ENCODE results near the gene MACC1. TPM values are rescaled to one million over a fixed set of nuclear protein-coding genes. Genes with fewer than 3 reads are reported as not detected.

The MACC1 gene
- total and polyA plus RNA-seq, 9 of the 15 experiments (the other 6 are each of a cell fraction or from before 2014, with no cell fraction given) = 5.9 to 30.2 (median 10.4) TPM

DNA sequence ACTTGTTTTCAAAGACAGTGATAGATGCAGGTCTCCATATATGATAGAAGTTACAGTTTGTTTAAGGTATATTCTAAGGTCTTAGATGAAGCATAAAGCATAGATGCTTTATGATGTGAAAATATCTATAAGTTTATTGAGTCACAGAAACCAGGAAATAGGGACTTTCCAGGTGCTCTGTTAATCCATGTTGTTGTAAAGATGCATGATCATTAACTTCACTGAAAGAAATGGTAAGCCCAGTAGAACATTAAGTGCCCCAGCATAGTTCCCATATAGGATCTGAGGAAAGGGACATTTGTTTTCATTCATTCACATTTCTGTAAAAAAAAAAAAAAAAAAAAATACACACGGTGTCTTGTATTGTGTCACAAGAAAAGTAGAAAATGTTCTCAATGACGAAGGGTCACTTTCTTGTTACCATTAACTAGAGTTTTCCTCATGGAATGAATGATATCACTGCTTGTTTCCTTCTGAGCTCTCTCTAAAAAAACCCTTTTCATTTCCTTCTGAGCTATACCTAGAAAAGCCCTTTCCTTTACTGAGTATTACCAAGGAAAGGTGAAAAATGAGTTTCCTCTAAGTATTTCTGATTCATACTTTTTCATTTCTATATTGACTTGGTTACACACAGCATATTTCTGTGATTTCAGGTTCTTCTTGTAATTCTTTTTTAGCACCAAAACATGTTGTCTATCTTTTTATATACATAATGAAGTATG, 105.2 kb downstream of the MACC1 start (continued):
- TF ChIP-seq, protein P1, sequence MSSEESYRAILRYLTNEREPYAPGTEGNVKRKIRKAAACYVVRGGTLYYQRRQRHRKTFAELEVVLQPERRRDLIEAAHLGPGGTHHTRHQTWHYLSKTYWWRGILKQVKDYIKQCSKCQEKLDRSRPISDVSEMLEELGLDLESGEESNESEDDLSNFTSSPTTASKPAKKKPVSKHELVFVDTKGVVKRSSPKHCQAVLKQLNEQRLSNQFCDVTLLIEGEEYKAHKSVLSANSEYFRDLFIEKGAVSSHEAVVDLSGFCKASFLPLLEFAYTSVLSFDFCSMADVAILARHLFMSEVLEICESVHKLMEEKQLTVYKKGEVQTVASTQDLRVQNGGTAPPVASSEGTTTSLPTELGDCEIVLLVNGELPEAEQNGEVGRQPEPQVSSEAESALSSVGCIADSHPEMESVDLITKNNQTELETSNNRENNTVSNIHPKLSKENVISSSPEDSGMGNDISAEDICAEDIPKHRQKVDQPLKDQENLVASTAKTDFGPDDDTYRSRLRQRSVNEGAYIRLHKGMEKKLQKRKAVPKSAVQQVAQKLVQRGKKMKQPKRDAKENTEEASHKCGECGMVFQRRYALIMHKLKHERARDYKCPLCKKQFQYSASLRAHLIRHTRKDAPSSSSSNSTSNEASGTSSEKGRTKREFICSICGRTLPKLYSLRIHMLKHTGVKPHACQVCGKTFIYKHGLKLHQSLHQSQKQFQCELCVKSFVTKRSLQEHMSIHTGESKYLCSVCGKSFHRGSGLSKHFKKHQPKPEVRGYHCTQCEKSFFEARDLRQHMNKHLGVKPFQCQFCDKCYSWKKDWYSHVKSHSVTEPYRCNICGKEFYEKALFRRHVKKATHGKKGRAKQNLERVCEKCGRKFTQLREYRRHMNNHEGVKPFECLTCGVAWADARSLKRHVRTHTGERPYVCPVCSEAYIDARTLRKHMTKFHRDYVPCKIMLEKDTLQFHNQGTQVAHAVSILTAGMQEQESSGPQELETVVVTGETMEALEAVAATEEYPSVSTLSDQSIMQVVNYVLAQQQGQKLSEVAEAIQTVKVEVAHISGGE (CRISPR knock-in tag; IDR thresholded peaks at IDR 0.05) = no peak
- no peak for TF ChIP-seq MGA (IDR thresholded peaks at IDR 0.05)
- TF ChIP-seq KAT2B (IDR thresholded peaks at IDR 0.05; ENCODE audit: low read depth, low read length) = no peak
- TF ChIP-seq, protein P2, sequence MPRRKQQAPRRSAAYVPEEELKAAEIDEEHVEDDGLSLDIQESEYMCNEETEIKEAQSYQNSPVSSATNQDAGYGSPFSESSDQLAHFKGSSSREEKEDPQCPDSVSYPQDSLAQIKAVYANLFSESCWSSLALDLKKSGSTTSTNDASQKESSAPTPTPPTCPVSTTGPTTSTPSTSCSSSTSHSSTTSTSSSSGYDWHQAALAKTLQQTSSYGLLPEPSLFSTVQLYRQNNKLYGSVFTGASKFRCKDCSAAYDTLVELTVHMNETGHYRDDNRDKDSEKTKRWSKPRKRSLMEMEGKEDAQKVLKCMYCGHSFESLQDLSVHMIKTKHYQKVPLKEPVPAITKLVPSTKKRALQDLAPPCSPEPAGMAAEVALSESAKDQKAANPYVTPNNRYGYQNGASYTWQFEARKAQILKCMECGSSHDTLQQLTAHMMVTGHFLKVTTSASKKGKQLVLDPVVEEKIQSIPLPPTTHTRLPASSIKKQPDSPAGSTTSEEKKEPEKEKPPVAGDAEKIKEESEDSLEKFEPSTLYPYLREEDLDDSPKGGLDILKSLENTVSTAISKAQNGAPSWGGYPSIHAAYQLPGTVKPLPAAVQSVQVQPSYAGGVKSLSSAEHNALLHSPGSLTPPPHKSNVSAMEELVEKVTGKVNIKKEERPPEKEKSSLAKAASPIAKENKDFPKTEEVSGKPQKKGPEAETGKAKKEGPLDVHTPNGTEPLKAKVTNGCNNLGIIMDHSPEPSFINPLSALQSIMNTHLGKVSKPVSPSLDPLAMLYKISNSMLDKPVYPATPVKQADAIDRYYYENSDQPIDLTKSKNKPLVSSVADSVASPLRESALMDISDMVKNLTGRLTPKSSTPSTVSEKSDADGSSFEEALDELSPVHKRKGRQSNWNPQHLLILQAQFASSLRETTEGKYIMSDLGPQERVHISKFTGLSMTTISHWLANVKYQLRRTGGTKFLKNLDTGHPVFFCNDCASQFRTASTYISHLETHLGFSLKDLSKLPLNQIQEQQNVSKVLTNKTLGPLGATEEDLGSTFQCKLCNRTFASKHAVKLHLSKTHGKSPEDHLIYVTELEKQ (CRISPR knock-in tag; IDR thresholded peaks at IDR 0.05) = no peak
- no peak for TF ChIP-seq SRSF3 (IDR thresholded peaks at IDR 0.05; ENCODE audit: insufficient read depth, low read length)
- no peak for TF ChIP-seq NELFE (IDR thresholded peaks at IDR 0.05; ENCODE audit: insufficient read depth, insufficient read length)
- TF ChIP-seq WHSC1 (IDR thresholded peaks at IDR 0.05; ENCODE audit: low read length) = no peak
